Panc1 (cell line): ENCODE measurements around the gene TULP4. TPM values are rescaled to one million over a fixed set of nuclear protein-coding genes. Genes with fewer than 3 reads are reported as not detected.

Experiments
- ATAC-seq: fragments of 200-7000 bp; cut with Tn5 transposase; 2 replicates; pipeline ENCODE4 v1.9.1; 2020; ENCODE audit warnings: mild to moderate bottlenecking, moderate library complexity
- BruUV-seq: library from RNA; stranded (reverse); fragments of 400-500 nt; replicated peaks from 2 replicates; lab custom pipeline; 2021; lab: Mats Ljungman, UMichigan
- CTCF ChIA-PET: fragments of 300-600 bp; sonication (Branson Sonifier 250); formaldehyde crosslinking; loops from one replicate; lab custom pipeline; 2022; ENCODE audit warnings: antibody characterized with exemption; lab: Charles Lee
- POLR2A ChIA-PET: fragments of 300-600 bp; sonication (Branson Sonifier 250); formaldehyde crosslinking; loops from one replicate; lab custom pipeline; 2022; ENCODE audit warnings: antibody characterized with exemption; lab: Charles Lee
- DNase-seq: peaks from one replicate; pipeline ENCODE4 v3.0.0-alpha.2; 2010; ENCODE audit warnings: low read depth, low spot score
- H3K27ac ChIP-seq: 2 replicates; pipeline ENCODE4 v1.5.1; 2011; ENCODE audit warnings: mild to moderate bottlenecking, low read length, inconsistent platforms
- H3K27me3 ChIP-seq: fragments of 200-500 bp; sonication (Bioruptor generic); 2 replicates; pipeline ENCODE4 v1.6.0; 2014; ENCODE audit warnings: low read length, inconsistent platforms; ENCODE audit not compliant: control insufficient read depth, insufficient read depth
- H3K36me3 ChIP-seq: fragments of 200-500 bp; sonication (Bioruptor generic); 2 replicates; pipeline ENCODE4 v1.5.1; 2014; ENCODE audit warnings: inconsistent platforms, mild to moderate bottlenecking, low read length, moderate library complexity; ENCODE audit not compliant: control insufficient read depth, insufficient read depth
- H3K4me1 ChIP-seq: 2 replicates; pipeline ENCODE4 v1.5.1; 2011; ENCODE audit warnings: inconsistent platforms, mild to moderate bottlenecking, low read length, moderate library complexity; ENCODE audit not compliant: control insufficient read depth, insufficient read depth
- H3K4me3 ChIP-seq, 2 experiments: 2 replicates each; pipeline ENCODE4 v1.5.1; 2011 to 2012; ENCODE audit warnings: low read depth in 2 of 2, low read length in 2 of 2, mild to moderate bottlenecking in 2 of 2, inconsistent platforms in 1 of 2, moderate library complexity in 1 of 2
- H3K9me3 ChIP-seq: fragments of 200-500 bp; sonication (Bioruptor generic); 2 replicates; pipeline ENCODE4 v1.5.1; 2014; ENCODE audit warnings: low read depth, mild to moderate bottlenecking, inconsistent platforms, low read length, moderate library complexity; ENCODE audit not compliant: control insufficient read depth, insufficient read depth
- POLR2AphosphoS5 ChIP-seq: IDR thresholded peaks from 2 replicates; pipeline ENCODE4 v1.6.1; 2012; ENCODE audit warnings: mild to moderate bottlenecking, low read depth, low read length, moderate library complexity
- SIN3A ChIP-seq: IDR thresholded peaks from 2 replicates; pipeline ENCODE4 v1.6.1; 2012; ENCODE audit warnings: low read depth, mild to moderate bottlenecking, low read length, moderate library complexity, borderline replicate concordance; ENCODE audit not compliant: insufficient read depth
- TCF7L2 ChIP-seq: IDR thresholded peaks from 2 replicates; pipeline ENCODE4 v1.6.1; 2011; ENCODE audit warnings: mild to moderate bottlenecking, low read depth, low read length, inconsistent platforms
- in situ Hi-C: cut with HindIII; loops from 2 replicates; pipeline ENCODE4 v1.10.0; 2016; ENCODE audit warnings: low sequenced_read_pairs, low pct_unique_long_range_greater_than_20kb
- intact Hi-C: fragments of 100-400 bp; cut with micrococcal nuclease; formaldehyde crosslinking; loops from one replicate; pipeline ENCODE4 v1.10.0; 2022; ENCODE audit not compliant: unreplicated experiment
- total RNA-seq: library from RNA; stranded (reverse); gene quantifications from one replicate; pipeline ENCODE4 v1.2.1, GENCODE V29; 2021; ENCODE audit not compliant: unreplicated experiment
- TF ChIP-seq, protein P1 (sequence below), 2 experiments: IDR thresholded peaks; 2 replicates each; pipeline ENCODE4 v1.6.1; 2011 to 2012; ENCODE audit warnings: low read depth in 2 of 2, control low read depth in 1 of 2, low read length in 1 of 2, mild to moderate bottlenecking in 1 of 2, moderate library complexity in 1 of 2; ENCODE audit not compliant: insufficient read depth in 1 of 2
- TF ChIP-seq, protein P2 (sequence below): fragments of 450-650 bp; IDR thresholded peaks from 2 replicates; pipeline ENCODE4 v1.5.1; 2017; ENCODE audit warnings: mild to moderate bottlenecking

The TULP4 gene
- total RNA-seq, 1 experiment from 2014 or later: 105 TPM

DNA sequence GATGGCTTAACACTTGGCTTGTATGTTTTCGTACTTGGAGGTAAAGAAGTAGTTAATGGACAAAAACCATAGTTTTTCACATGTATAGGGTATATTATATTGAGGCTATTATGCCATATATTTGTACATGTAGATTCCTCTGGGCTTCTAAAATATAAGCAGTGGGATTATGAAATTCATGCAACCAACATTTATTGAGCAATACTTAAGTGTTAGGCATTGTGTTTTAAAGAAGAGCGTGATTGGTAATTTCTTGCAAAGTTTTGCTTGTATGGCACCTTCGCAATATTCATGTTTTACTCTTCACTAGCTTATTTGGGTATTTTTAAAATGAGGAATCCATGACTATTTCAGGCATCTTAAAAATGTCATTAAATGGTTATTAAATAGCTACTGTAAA is 2.5 kb downstream of the TULP4 start:
- TF ChIP-seq, protein P1, sequence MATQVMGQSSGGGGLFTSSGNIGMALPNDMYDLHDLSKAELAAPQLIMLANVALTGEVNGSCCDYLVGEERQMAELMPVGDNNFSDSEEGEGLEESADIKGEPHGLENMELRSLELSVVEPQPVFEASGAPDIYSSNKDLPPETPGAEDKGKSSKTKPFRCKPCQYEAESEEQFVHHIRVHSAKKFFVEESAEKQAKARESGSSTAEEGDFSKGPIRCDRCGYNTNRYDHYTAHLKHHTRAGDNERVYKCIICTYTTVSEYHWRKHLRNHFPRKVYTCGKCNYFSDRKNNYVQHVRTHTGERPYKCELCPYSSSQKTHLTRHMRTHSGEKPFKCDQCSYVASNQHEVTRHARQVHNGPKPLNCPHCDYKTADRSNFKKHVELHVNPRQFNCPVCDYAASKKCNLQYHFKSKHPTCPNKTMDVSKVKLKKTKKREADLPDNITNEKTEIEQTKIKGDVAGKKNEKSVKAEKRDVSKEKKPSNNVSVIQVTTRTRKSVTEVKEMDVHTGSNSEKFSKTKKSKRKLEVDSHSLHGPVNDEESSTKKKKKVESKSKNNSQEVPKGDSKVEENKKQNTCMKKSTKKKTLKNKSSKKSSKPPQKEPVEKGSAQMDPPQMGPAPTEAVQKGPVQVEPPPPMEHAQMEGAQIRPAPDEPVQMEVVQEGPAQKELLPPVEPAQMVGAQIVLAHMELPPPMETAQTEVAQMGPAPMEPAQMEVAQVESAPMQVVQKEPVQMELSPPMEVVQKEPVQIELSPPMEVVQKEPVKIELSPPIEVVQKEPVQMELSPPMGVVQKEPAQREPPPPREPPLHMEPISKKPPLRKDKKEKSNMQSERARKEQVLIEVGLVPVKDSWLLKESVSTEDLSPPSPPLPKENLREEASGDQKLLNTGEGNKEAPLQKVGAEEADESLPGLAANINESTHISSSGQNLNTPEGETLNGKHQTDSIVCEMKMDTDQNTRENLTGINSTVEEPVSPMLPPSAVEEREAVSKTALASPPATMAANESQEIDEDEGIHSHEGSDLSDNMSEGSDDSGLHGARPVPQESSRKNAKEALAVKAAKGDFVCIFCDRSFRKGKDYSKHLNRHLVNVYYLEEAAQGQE (IDR thresholded peaks at IDR 0.05; ENCODE audit: insufficient read depth in 1 of 2, low read depth in 2 of 2, low read length in 1 of 2): no peak
- no peak for TF ChIP-seq POLR2AphosphoS5
- no peak for TF ChIP-seq SIN3A
- TF ChIP-seq, protein P2, sequence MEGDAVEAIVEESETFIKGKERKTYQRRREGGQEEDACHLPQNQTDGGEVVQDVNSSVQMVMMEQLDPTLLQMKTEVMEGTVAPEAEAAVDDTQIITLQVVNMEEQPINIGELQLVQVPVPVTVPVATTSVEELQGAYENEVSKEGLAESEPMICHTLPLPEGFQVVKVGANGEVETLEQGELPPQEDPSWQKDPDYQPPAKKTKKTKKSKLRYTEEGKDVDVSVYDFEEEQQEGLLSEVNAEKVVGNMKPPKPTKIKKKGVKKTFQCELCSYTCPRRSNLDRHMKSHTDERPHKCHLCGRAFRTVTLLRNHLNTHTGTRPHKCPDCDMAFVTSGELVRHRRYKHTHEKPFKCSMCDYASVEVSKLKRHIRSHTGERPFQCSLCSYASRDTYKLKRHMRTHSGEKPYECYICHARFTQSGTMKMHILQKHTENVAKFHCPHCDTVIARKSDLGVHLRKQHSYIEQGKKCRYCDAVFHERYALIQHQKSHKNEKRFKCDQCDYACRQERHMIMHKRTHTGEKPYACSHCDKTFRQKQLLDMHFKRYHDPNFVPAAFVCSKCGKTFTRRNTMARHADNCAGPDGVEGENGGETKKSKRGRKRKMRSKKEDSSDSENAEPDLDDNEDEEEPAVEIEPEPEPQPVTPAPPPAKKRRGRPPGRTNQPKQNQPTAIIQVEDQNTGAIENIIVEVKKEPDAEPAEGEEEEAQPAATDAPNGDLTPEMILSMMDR: no peak
- no peak for TF ChIP-seq TCF7L2
- in situ Hi-C loops: no loop called here

DNA sequence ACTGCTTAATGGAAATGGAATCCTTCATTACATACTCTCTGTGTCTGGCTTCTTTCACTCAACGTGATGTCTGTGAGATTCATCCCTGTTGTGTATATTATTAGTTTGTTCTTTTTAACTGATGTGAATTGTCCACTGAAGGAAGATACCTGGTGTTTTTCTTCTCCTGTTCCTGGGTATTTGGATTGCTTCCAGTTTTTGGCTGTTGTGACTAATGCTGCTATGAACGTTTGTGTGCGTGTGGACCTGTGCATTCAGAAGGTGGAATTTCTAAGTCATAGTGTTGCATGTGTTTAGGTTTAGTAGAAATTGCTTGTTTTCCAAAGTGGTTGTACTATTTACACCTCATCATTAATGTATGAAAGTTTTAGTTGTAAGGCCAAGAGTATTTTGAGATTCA is 3.8 kb downstream of the TULP4 start:
- H3K4me3 ChIP-seq: no peak overlapping the region
- in situ Hi-C loops (no loop called here), intact Hi-C loops (no loop called here)
- peaks cover 8% of the 10 kb centered on the region; the same call in 1 of the 2 replicates for H3K36me3 ChIP-seq
- no peaks in the 10 kb centered on the region for H3K9me3 ChIP-seq
- TF ChIP-seq SIN3A: no peak
- no peak for TF ChIP-seq TCF7L2
- TF ChIP-seq, protein P1 (IDR thresholded peaks at IDR 0.05; ENCODE audit: insufficient read depth in 1 of 2, low read depth in 2 of 2, low read length in 1 of 2): no peak
- TF ChIP-seq POLR2AphosphoS5: no peak
- TF ChIP-seq, protein P2: no peak
- DNase-seq: no peak
- no peak overlapping the region for H3K27ac ChIP-seq
- no peaks in the 10 kb centered on the region for H3K4me1 ChIP-seq
- H3K27me3 ChIP-seq: no peaks in the 10 kb centered on the region
- no peak for ATAC-seq
- no TSS peak for BruUV-seq
- CTCF ChIA-PET: no interaction called here
- POLR2A ChIA-PET: no interaction called here

More for the DNA sequence above, 2.5 kb downstream of the TULP4 start:
- Histone ChIP-seq H3K27me3 (no peaks in the 10 kb centered on the region), H3K9me3 (no peaks in the 10 kb centered on the region), H3K36me3 (peaks cover 8% of the 10 kb centered on the region; the same call in 1 of the 2 replicates), H3K27ac (no peak overlapping the region), H3K4me1 (no peaks in the 10 kb centered on the region), H3K4me3 (no peak overlapping the region)
- DNase-seq (no peak), ATAC-seq (no peak)
- BruUV-seq: no TSS peak
- POLR2A ChIA-PET: interaction anchor here (0.7 kb wide), 1 partner anchor 86 kb away, joined by 3 read pairs; no protein-coding TSS in a partner anchor
- CTCF ChIA-PET: no interaction called here
- intact Hi-C loops: no loop called here
